Endothelial cell of umbilical vein (primary cell): ENCODE results near the gene SPTY2D1. TPM values are rescaled to one million over a fixed set of nuclear protein-coding genes. Genes with fewer than 3 reads are reported as not detected.

ENCODE experiments used
- BruUV-seq: library from RNA; stranded (reverse); fragments of 400-500 nt; replicated peaks from 2 replicates; lab custom pipeline; 2021; lab: Mats Ljungman, UMichigan
- CTCF ChIA-PET: fragments of 300-600, 350-600 bp; sonication (Branson Sonifier 250); formaldehyde crosslinking; loops from one replicate; lab custom pipeline; 2021; ENCODE audit warnings: antibody characterized with exemption, inconsistent platforms; lab: Charles Lee
- POLR2A ChIA-PET: fragments of 300-600, 350-600 bp; sonication (Branson Sonifier 250); formaldehyde crosslinking; loops from one replicate; lab custom pipeline; 2021; ENCODE audit warnings: antibody characterized with exemption, inconsistent platforms; lab: Charles Lee
- DNase-seq: peaks from one replicate; pipeline ENCODE4 v3.0.0-alpha.2; 2011; ENCODE audit warnings: low read depth, low spot score
- FAIRE-seq: peaks from 2 replicates; lab custom pipeline; 2011; peaks lifted over from hg19 to GRCh38; lab: Jason Lieb, UNC
- H2AFZ ChIP-seq: 2 replicates; pipeline ENCODE4 v1.6.0; 2012; ENCODE audit warnings: low read depth, low read length, control low read depth, inconsistent platforms
- H3K27ac ChIP-seq: 2 replicates; pipeline ENCODE4 v1.5.1; 2011; ENCODE audit warnings: low read depth, mild to moderate bottlenecking, control low read depth, low read length, moderate library complexity; ENCODE audit not compliant: insufficient read depth
- H3K27me3 ChIP-seq, 2 experiments: 2 replicates each; pipeline versions ENCODE4 v1.6.0 to v1.6.1; 2011; ENCODE audit warnings: low read length in 2 of 2, mixed read lengths in 1 of 2; ENCODE audit not compliant: control insufficient read depth in 2 of 2, insufficient read depth in 2 of 2
- H3K36me3 ChIP-seq, 2 experiments: 2 replicates in 1 of 2; 3 replicates in 1 of 2; pipeline ENCODE4 v1.5.1; 2011; ENCODE audit warnings: low read length in 2 of 2, mild to moderate bottlenecking in 1 of 2, moderate library complexity in 1 of 2; ENCODE audit not compliant: control insufficient read depth in 2 of 2, insufficient read depth in 2 of 2; ENCODE audit errors: extremely low read depth in 1 of 2
- H3K4me1 ChIP-seq: 3 replicates; pipeline ENCODE4 v1.5.1; 2011; ENCODE audit warnings: mild to moderate bottlenecking, low read length; ENCODE audit not compliant: control insufficient read depth, insufficient read depth; ENCODE audit errors: extremely low read depth
- H3K4me2 ChIP-seq: 2 replicates; pipeline ENCODE4 v1.6.1; 2011; ENCODE audit warnings: low read length, control low read depth, mixed read lengths; ENCODE audit not compliant: insufficient read depth
- H3K4me3 ChIP-seq, 3 experiments: fragments of 200-600 bp in 1 of 3; sonication (generic), shearing (Covaris generic) in 1 of 3; replicated peaks in 1 of 3; 2 replicates each; pipeline ENCODE4 v1.5.1; 2011 to 2016; ENCODE audit warnings: control low read depth in 3 of 3, low read length in 3 of 3, mild to moderate bottlenecking in 2 of 3, inconsistent platforms in 1 of 3, low read depth in 1 of 3, moderate library complexity in 1 of 3; ENCODE audit not compliant: insufficient read depth in 1 of 3
- H3K79me2 ChIP-seq: 2 replicates; pipeline ENCODE4 v1.6.0; 2012; ENCODE audit warnings: low read length, inconsistent platforms; ENCODE audit not compliant: control insufficient read depth, insufficient read depth
- H3K9ac ChIP-seq: replicated peaks from 2 replicates; pipeline ENCODE3; 2011; ENCODE audit warnings: low read length, control low read depth; ENCODE audit not compliant: insufficient read depth; ENCODE audit errors: extremely low read depth
- H3K9me1 ChIP-seq: replicated peaks from 3 replicates; pipeline ENCODE4 v1.6.0; 2011; ENCODE audit warnings: mild to moderate bottlenecking, low read length; ENCODE audit not compliant: control insufficient read depth, insufficient read depth; ENCODE audit errors: extremely low read depth
- H3K9me3 ChIP-seq: replicated peaks from 2 replicates; pipeline ENCODE4 v1.5.1; 2012; ENCODE audit warnings: low read length, inconsistent platforms; ENCODE audit not compliant: control insufficient read depth, insufficient read depth
- H4K20me1 ChIP-seq: replicated peaks from 2 replicates; pipeline ENCODE3; 2011; ENCODE audit warnings: mild to moderate bottlenecking, low read length; ENCODE audit not compliant: control insufficient read depth, insufficient read depth; ENCODE audit errors: extremely low read depth
- EZH2 ChIP-seq: IDR thresholded peaks from 2 replicates; pipeline ENCODE4 v1.6.1; 2012; ENCODE audit warnings: borderline replicate concordance, low read depth, mild to moderate bottlenecking, moderate library complexity, low read length, inconsistent platforms; ENCODE audit not compliant: severe bottlenecking
- FOS ChIP-seq: IDR thresholded peaks from 2 replicates; pipeline ENCODE4 v1.6.1; 2011; ENCODE audit warnings: mild to moderate bottlenecking, low read length, moderate library complexity, borderline replicate concordance; ENCODE audit not compliant: insufficient read depth
- GATA2 ChIP-seq: IDR thresholded peaks from 2 replicates; pipeline ENCODE4 v1.7.0; 2011; ENCODE audit warnings: low read depth, mild to moderate bottlenecking, moderate library complexity, mixed read lengths, low read length; ENCODE audit not compliant: insufficient read length, insufficient read depth
- JUN ChIP-seq: IDR thresholded peaks from 2 replicates; pipeline ENCODE4 v1.6.1; 2011; ENCODE audit warnings: borderline replicate concordance, low read depth; ENCODE audit not compliant: insufficient read length, insufficient read depth
- MYC ChIP-seq: IDR thresholded peaks from one replicate; pipeline ENCODE4 v1.6.1; 2011; ENCODE audit warnings: mild to moderate bottlenecking, low read depth, low read length
- POLR2A ChIP-seq: IDR thresholded peaks from 2 replicates; pipeline ENCODE4 v1.6.1; 2012; ENCODE audit warnings: low read depth, mild to moderate bottlenecking, control low read depth, low read length
- POLR2AphosphoS5 ChIP-seq: IDR thresholded peaks from 2 replicates; pipeline ENCODE4 v1.6.1; 2012; ENCODE audit warnings: low read depth, mild to moderate bottlenecking, control low read depth, low read length, moderate library complexity; ENCODE audit not compliant: insufficient read depth
- dilution Hi-C: fragments of 300-500 bp; cut with MboI; formaldehyde crosslinking; loops from one replicate; pipeline ENCODE4 v1.15.0; 2019; ENCODE audit warnings: low sequenced_read_pairs; ENCODE audit not compliant: extremely low pct_ligation_motif_present
- intact Hi-C: fragments of 100-400 bp; cut with micrococcal nuclease; formaldehyde crosslinking; loops from one replicate; pipeline ENCODE4 v1.10.0; 2022
- polyA plus RNA-seq, 4 experiments: library from polyadenylated mRNA; depleted of rRNA in 3 of 4; stranded (reverse) in 3 of 4; unstranded in 1 of 4; fragments of >200 nt; gene quantifications; 2 replicates each; pipeline versions ENCODE4 v1.2.1 to v1.2.3, GENCODE V29; 2011 to 2012; ENCODE audit warnings: missing spikeins in 1 of 4
- total RNA-seq: library from RNA; stranded (reverse); gene quantifications from 2 replicates; pipeline ENCODE4 v1.2.3, GENCODE V29; 2021
- TF ChIP-seq, protein P1 (sequence below): IDR thresholded peaks from 2 replicates; pipeline ENCODE4 v1.6.1; 2011; ENCODE audit not compliant: insufficient read depth, insufficient read length
- TF ChIP-seq, protein P2 (sequence below), 2 donors: IDR thresholded peaks; 1 replicate in 1 of 2; 2 replicates in 1 of 2; pipeline ENCODE4 v1.5.1; 2011; ENCODE audit warnings: low read length in 2 of 2, mild to moderate bottlenecking in 2 of 2, moderate library complexity in 2 of 2, control low read depth in 1 of 2, inconsistent platforms in 1 of 2, low read depth in 1 of 2; ENCODE audit not compliant: insufficient read depth in 1 of 2; ENCODE audit errors: extremely low read depth in 1 of 2

The SPTY2D1 gene
- total and polyA plus RNA-seq, 2 donors (not counting 3 experiments of a cell fraction or from before 2014, with no cell fraction given), result 5.5 to 18.7 TPM

DNA sequence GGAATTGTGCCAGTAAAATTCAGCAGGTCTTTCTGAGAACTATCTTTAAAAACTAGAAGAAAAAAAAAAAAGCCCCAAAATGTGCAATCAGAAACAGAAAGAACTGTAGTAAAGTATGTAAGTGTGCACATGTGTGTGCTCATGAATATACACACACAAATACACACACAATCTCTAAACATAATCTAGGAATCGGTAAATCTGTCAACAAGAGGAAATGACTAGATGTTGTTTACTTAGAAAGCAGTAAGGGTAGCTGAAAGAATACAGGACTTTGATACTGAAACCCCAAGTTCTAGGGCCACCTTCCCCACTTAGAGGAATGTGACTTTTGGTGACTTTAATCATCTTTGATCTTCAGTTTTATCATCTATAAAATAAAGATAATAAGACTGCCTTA lies 58.8 kb downstream of the SPTY2D1 start:
- H3K27me3 ChIP-seq, result no peaks in the 10 kb centered on the region
- H2AFZ ChIP-seq, result no peak overlapping the region
- DNase-seq (peak; percentile 67), FAIRE-seq (no peak)
- H3K4me2 ChIP-seq, result no peak overlapping the region
- no peaks in the 10 kb centered on the region for H3K9me1 ChIP-seq
- POLR2A ChIA-PET, result no interaction called here
- CTCF ChIA-PET, result no interaction called here
- no peak overlapping the region for H3K4me3 ChIP-seq
- no peak overlapping the region for H3K9ac ChIP-seq
- no peaks in the 10 kb centered on the region for H3K36me3 ChIP-seq
- intact Hi-C loops (loop anchor here (5.0 kb wide), 1 partner anchor 1807 kb away; no protein-coding TSS in a partner anchor), dilution Hi-C loops (no loop called here)
- no peaks in the 10 kb centered on the region for H4K20me1 ChIP-seq
- peaks cover 12% of the 10 kb centered on the region for H3K4me1 ChIP-seq
- TF ChIP-seq GATA2, result no peak
- TF ChIP-seq, protein P1, sequence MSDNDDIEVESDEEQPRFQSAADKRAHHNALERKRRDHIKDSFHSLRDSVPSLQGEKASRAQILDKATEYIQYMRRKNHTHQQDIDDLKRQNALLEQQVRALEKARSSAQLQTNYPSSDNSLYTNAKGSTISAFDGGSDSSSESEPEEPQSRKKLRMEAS, result no peak
- TF ChIP-seq, protein P2, sequence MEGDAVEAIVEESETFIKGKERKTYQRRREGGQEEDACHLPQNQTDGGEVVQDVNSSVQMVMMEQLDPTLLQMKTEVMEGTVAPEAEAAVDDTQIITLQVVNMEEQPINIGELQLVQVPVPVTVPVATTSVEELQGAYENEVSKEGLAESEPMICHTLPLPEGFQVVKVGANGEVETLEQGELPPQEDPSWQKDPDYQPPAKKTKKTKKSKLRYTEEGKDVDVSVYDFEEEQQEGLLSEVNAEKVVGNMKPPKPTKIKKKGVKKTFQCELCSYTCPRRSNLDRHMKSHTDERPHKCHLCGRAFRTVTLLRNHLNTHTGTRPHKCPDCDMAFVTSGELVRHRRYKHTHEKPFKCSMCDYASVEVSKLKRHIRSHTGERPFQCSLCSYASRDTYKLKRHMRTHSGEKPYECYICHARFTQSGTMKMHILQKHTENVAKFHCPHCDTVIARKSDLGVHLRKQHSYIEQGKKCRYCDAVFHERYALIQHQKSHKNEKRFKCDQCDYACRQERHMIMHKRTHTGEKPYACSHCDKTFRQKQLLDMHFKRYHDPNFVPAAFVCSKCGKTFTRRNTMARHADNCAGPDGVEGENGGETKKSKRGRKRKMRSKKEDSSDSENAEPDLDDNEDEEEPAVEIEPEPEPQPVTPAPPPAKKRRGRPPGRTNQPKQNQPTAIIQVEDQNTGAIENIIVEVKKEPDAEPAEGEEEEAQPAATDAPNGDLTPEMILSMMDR (IDR thresholded peaks at IDR 0.05; ENCODE audit: extremely low read depth in 1 of 2, insufficient read depth in 1 of 2, low read depth in 1 of 2, low read length in 2 of 2), result no peak
- H3K9me3 ChIP-seq, result no peaks in the 10 kb centered on the region
- no peaks in the 10 kb centered on the region for H3K79me2 ChIP-seq
- H3K27ac ChIP-seq, result no peak overlapping the region
- no TSS peak for BruUV-seq

DNA sequence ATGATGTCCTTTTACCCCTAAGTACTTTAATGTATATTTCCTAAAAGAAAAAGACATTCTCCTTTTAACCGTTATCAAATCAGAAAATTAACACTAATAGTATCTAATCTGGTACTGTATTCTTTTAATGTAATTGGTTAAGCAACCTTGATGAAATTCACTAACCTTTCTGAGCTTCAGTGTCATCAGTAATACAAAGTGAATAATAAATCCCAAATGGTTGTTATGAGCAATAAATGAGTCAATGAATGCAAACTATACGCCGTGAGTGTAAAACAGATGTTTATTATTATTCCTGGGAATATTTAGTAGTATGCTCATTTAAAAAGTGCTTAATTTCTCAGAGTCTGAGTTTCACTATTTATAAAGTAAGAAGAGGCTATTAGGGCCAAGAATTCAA lies 67.1 kb downstream of the SPTY2D1 start:
- no peaks in the 10 kb centered on the region for H3K9me1 ChIP-seq
- no peak overlapping the region for H3K4me3 ChIP-seq
- dilution Hi-C loops (no loop called here), intact Hi-C loops (no loop called here)
- POLR2A ChIA-PET, result no interaction called here
- H3K79me2 ChIP-seq, result no peaks in the 10 kb centered on the region
- no peaks in the 10 kb centered on the region for H4K20me1 ChIP-seq
- TF ChIP-seq GATA2 (no peak), POLR2A (no peak), FOS (no peak), EZH2 (no peak), JUN (no peak), POLR2AphosphoS5 (no peak), MYC (no peak)
- TF ChIP-seq, protein P1, result no peak
- TF ChIP-seq, protein P2 (IDR thresholded peaks at IDR 0.05; ENCODE audit: extremely low read depth in 1 of 2, insufficient read depth in 1 of 2, low read depth in 1 of 2, low read length in 2 of 2), result no peak
- DNase-seq (no peak), FAIRE-seq (no peak)
- no TSS peak for BruUV-seq
- no peak overlapping the region for H2AFZ ChIP-seq
- CTCF ChIA-PET, result interaction anchor here (1.1 kb wide), 1 partner anchor 323 kb away, joined by 3 read pairs; no protein-coding TSS in a partner anchor
- H3K9me3 ChIP-seq, result no peaks in the 10 kb centered on the region
- no peak overlapping the region for H3K9ac ChIP-seq
- no peaks in the 10 kb centered on the region for H3K27me3 ChIP-seq
- no peaks in the 10 kb centered on the region for H3K4me1 ChIP-seq
- peaks cover 0 to 3% of the 10 kb centered on the region in 2 experiments for H3K36me3 ChIP-seq
- no peak overlapping the region for H3K4me2 ChIP-seq
- H3K27ac ChIP-seq, result no peak overlapping the region
